Uterus (tissue), 4 donors: ENCODE measurements around the gene POU3F3. TPM values are rescaled to one million over a fixed set of nuclear protein-coding genes. Genes with fewer than 3 reads are reported as not detected.

Experiments used
- DNase-seq, 2 donors: peaks; one replicate each; pipeline ENCODE4 v3.0.0-alpha.2; 2019 to 2020
- H3K27ac ChIP-seq, 2 donors: fragments of 200-600 bp; sonication (generic); 1 replicate in 1 of 2; 2 replicates in 1 of 2; pipeline ENCODE4 v1.5.1; 2016 to 2018
- H3K27me3 ChIP-seq, 2 donors: fragments of 200-600 bp; sonication (generic); one replicate each; pipeline ENCODE4 v1.5.1; 2018 to 2019; ENCODE audit warnings: control low read depth in 1 of 2
- H3K36me3 ChIP-seq, 2 donors: fragments of 200-600 bp; sonication (generic); one replicate each; pipeline ENCODE4 v1.5.1; 2019; ENCODE audit warnings: control low read depth in 1 of 2
- H3K4me1 ChIP-seq, 2 donors: fragments of 200-600 bp; sonication (generic); one replicate each; pipeline ENCODE4 v1.5.1; 2018 to 2019; ENCODE audit warnings: control low read depth in 1 of 2
- H3K4me3 ChIP-seq, 2 donors: fragments of 200-600 bp; sonication (generic); 1 replicate in 1 of 2; 2 replicates in 1 of 2; pipeline ENCODE4 v1.5.1; 2018 to 2019; ENCODE audit warnings: mild to moderate bottlenecking in 1 of 2
- H3K9me3 ChIP-seq, 2 donors: fragments of 200-600 bp; sonication (generic); one replicate each; pipeline ENCODE4 v1.5.1; 2019; ENCODE audit warnings: control low read depth in 1 of 2
- POLR2A ChIP-seq, 2 donors: fragments of 450-650 bp; IDR thresholded peaks; one replicate each; pipeline ENCODE4 v1.6.1; 2016; ENCODE audit warnings: antibody characterized with exemption in 2 of 2, mild to moderate bottlenecking in 1 of 2, moderate library complexity in 1 of 2
- intact Hi-C: fragments of 100-400 bp; cut with DNase I; formaldehyde crosslinking; loops from one replicate; pipeline ENCODE4 v1.15.1; 2023; ENCODE audit warnings: low total_unique reads
- total RNA-seq, 4 donors: library from RNA; depleted of rRNA in 3 of 4; stranded (reverse); fragments of >200 nt in 3 of 4; gene quantifications; one replicate each; pipeline versions ENCODE4 v1.1.0 to v1.2.4, GENCODE V29; 2014 to 2023
- TF ChIP-seq, protein P1 (sequence below), 4 experiments: fragments of 200-600 bp in 2 of 4; fragments of 450-650 bp in 2 of 4; sonication (generic) in 2 of 4; IDR thresholded peaks; one replicate each; pipeline ENCODE4 v1.5.1; 2016 to 2019; ENCODE audit warnings: antibody characterized with exemption in 4 of 4, mild to moderate bottlenecking in 2 of 4, moderate library complexity in 1 of 4
- donor health status: DM: yes; HTN: yes; CAD: no.

The POU3F3 gene
- total RNA-seq, 4 donors from 2014 or later, result 0.18 TPM; not detected in 3

DNA sequence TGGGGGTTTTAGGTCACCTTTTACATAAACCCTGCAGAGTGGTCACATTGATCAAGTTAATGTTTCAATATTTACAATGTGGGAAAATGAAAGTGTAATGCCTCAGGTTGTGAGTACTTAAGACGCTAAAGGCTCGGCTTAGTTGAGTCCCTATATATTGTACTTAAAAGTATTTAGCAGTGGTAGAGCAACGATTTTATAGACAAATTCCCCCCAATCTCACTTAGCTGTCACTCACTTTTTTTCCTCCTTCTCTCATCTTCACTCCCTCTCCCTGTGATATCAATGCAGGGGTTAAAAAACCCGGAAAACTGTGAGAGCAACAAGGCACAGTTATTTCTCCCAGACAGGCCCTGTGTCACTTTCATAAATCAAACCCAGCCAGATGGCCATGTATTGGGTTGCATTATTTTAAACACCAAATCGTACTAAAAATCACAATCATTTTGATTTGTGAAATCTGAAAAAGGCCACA lies 5.4 kb downstream of the POU3F3 start:
- DNase-seq, result no peak

DNA sequence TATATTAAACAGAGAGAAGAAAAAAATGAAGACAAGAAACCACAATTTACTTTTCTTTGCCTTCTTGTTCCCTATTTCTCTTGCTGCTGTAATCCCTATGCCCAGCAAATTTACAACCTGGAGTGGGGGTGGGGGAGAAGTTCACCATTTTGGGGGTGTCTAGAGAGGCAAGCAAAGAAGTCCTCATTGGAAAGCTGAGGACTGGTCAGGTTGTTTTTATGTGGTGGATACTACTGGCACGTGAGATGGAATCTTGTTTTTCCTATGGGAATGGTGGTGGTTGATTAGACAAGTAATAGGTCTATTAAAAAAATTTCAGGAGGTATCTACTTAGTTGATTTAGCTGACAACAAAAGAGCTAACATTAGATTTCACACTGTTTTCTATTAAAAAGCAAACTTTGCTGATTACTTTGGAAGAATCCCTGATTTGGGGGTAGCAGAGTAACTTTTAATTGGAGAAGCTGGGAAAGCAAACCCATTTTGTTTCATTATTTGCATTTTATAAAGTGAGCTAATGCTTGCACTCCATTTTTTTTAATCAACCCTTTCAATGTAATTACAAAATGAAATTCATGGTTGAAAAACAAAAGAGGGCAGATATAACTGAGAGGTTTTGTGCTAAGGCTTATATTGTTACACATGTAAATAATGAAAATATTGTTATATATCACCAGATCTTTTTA lies 6.0 kb downstream of the POU3F3 start:
- Histone ChIP-seq H3K27me3 (peaks cover 5 to 82% of the 10 kb centered on the region in 2 donors), H3K4me3 (no peak overlapping the region), H3K27ac (no peak overlapping the region), H3K4me1 (peaks cover 0 to 6% of the 10 kb centered on the region in 2 donors), H3K9me3 (no peaks in the 10 kb centered on the region), H3K36me3 (no peaks in the 10 kb centered on the region)
- DNase-seq, result no peak
- TF ChIP-seq, protein P1, sequence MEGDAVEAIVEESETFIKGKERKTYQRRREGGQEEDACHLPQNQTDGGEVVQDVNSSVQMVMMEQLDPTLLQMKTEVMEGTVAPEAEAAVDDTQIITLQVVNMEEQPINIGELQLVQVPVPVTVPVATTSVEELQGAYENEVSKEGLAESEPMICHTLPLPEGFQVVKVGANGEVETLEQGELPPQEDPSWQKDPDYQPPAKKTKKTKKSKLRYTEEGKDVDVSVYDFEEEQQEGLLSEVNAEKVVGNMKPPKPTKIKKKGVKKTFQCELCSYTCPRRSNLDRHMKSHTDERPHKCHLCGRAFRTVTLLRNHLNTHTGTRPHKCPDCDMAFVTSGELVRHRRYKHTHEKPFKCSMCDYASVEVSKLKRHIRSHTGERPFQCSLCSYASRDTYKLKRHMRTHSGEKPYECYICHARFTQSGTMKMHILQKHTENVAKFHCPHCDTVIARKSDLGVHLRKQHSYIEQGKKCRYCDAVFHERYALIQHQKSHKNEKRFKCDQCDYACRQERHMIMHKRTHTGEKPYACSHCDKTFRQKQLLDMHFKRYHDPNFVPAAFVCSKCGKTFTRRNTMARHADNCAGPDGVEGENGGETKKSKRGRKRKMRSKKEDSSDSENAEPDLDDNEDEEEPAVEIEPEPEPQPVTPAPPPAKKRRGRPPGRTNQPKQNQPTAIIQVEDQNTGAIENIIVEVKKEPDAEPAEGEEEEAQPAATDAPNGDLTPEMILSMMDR (IDR thresholded peaks at IDR 0.05), result no peak
- no peak for TF ChIP-seq POLR2A (IDR thresholded peaks at IDR 0.05)
- intact Hi-C loops, result no loop called here

More for the DNA sequence above, 5.4 kb downstream of the POU3F3 start:
- Histone ChIP-seq H3K27me3 (peaks cover 10 to 76% of the 10 kb centered on the region in 2 donors), H3K27ac (no peak overlapping the region), H3K9me3 (no peaks in the 10 kb centered on the region), H3K4me3 (no peak overlapping the region), H3K4me1 (peaks cover 0 to 6% of the 10 kb centered on the region in 2 donors), H3K36me3 (no peaks in the 10 kb centered on the region)
- intact Hi-C loops, result no loop called here
- TF ChIP-seq, protein P1 (IDR thresholded peaks at IDR 0.05), result no peak
- no peak for TF ChIP-seq POLR2A (IDR thresholded peaks at IDR 0.05)

DNA sequence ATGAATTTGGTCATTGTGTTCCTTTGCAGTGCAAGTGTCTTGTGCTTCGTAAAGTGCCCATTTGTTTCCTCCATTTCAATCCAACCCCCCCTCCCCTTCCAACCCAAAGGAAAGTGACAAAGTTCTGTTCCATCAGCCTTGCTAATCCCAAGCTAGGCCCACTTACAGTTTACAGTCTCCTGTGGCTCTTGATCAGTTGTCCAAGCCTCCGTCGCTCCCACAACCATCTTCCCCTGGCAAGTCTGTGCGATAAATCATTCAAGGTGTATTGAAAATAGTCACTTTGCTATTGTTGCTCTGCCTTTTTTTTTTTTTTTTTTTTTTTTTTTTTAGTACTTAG lies 6.5 kb downstream of the POU3F3 start:
- DNase-seq, result no peak
- Histone ChIP-seq H3K9me3 (no peaks in the 10 kb centered on the region), H3K4me3 (no peak overlapping the region), H3K36me3 (no peaks in the 10 kb centered on the region), H3K27ac (no peak overlapping the region), H3K4me1 (peaks cover 0 to 6% of the 10 kb centered on the region in 2 donors), H3K27me3 (peaks cover 5 to 87% of the 10 kb centered on the region in 2 donors)
- TF ChIP-seq, protein P1 (IDR thresholded peaks at IDR 0.05), result no peak
- TF ChIP-seq POLR2A (IDR thresholded peaks at IDR 0.05), result no peak
- intact Hi-C loops, result no loop called here

DNA sequence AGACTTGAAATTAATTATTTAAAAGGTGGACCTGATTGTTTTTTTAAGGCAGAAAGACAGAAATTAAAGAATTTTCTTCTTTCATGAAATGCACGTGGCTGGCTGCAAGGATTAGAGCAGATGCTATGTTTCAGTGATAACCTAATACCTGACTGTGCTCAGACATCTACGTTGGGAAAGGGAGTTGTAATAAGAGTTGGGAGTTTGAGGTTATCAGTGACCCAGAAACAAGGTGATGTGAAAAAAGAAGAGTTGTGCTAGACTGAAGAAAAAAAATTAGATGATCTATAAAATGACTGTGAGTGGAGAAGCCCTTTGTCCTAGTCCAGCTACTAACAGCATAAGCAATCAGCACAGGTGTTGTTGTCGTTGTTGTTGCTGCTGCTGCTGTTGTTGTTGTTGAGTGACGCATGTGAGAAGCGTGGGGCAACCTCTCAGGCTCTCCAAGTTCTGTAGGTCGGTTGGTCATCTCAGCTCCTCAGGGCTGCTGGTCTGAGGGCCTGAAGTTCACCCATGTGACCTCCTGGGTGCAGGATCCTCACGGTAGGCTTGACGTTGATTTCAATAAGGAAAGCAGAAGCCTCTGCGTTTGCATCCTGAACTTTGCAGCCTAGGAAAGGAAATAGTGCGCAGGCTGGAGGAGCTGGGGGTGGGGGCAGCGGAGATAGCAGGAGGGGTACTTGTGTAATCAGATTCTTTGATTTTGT lies 7.6 kb downstream of the POU3F3 start:
- no peaks in the 10 kb centered on the region for H3K36me3 ChIP-seq
- no peak for TF ChIP-seq POLR2A (IDR thresholded peaks at IDR 0.05)
- TF ChIP-seq, protein P1 (IDR thresholded peaks at IDR 0.05), result no peak
- peaks cover 0 to 6% of the 10 kb centered on the region in 2 donors for H3K4me1 ChIP-seq
- no peaks in the 10 kb centered on the region for H3K9me3 ChIP-seq
- H3K27ac ChIP-seq, result no peak overlapping the region
- no peak for DNase-seq
- no peak overlapping the region for H3K4me3 ChIP-seq
- H3K27me3 ChIP-seq, result peaks cover 5 to 95% of the 10 kb centered on the region in 2 donors
- intact Hi-C loops, result no loop called here
